Lung (tissue), 12 donors: ENCODE results near the gene ZEB2. TPM values are rescaled to one million over a fixed set of nuclear protein-coding genes. Genes with fewer than 3 reads are reported as not detected.

Experiments used
- ATAC-seq: fragments of 200-7000 bp; cut with Tn5 transposase; one replicate; pipeline ENCODE4 v1.9.1; 2020; ENCODE audit warnings: moderate number of reproducible peaks; ENCODE audit not compliant: insufficient read depth, low FRiP score
- DNase-seq, 3 donors: peaks; one replicate each; pipeline ENCODE4 v3.0.0-alpha.2; 2013 to 2017
- H3K27ac ChIP-seq, 2 donors: one replicate each; pipeline ENCODE4 v1.5.1; 2013; ENCODE audit warnings: mild to moderate bottlenecking in 2 of 2, moderate library complexity in 2 of 2, control low read depth in 1 of 2, inconsistent platforms in 1 of 2, low read depth in 1 of 2, low read length in 1 of 2
- H3K27me3 ChIP-seq, 3 donors: one replicate each; pipeline ENCODE4 v1.5.1; 2013; ENCODE audit warnings: low read length in 2 of 3; ENCODE audit not compliant: control insufficient read depth in 3 of 3, insufficient read depth in 3 of 3
- H3K36me3 ChIP-seq, 4 donors: one replicate each; pipeline ENCODE4 v1.5.1; 2013; ENCODE audit warnings: low read length in 4 of 4, mild to moderate bottlenecking in 1 of 4, moderate library complexity in 1 of 4; ENCODE audit not compliant: control insufficient read depth in 4 of 4, insufficient read depth in 4 of 4
- H3K4me1 ChIP-seq, 5 donors: one replicate each; pipeline ENCODE4 v1.5.1; 2013; ENCODE audit warnings: low read length in 5 of 5, mild to moderate bottlenecking in 2 of 5, moderate library complexity in 1 of 5; ENCODE audit not compliant: control insufficient read depth in 5 of 5, insufficient read depth in 5 of 5
- H3K4me3 ChIP-seq: one replicate; pipeline ENCODE4 v1.5.1; 2013; ENCODE audit warnings: mild to moderate bottlenecking, control low read depth, moderate library complexity
- H3K9ac ChIP-seq, 2 donors: one replicate each; pipeline ENCODE4 v1.5.1; 2013; ENCODE audit warnings: low read length in 2 of 2, control low read depth in 1 of 2; ENCODE audit not compliant: insufficient read depth in 1 of 2
- H3K9me3 ChIP-seq, 4 donors: one replicate each; pipeline ENCODE4 v1.5.1; 2013; ENCODE audit warnings: low read length in 3 of 4, mild to moderate bottlenecking in 1 of 4, moderate library complexity in 1 of 4; ENCODE audit not compliant: control insufficient read depth in 4 of 4, insufficient read depth in 3 of 4
- CTCF ChIP-seq: IDR thresholded peaks from 2 replicates; pipeline ENCODE4 v1.5.1; 2012; ENCODE audit warnings: mild to moderate bottlenecking; ENCODE audit errors: control extremely low read depth, extremely low read depth
- WGBS, 2 donors: extraction: QIAGEN DNeasy Blood & Tissue Kit; methylation state at CpG; one replicate each; pipeline ENCODE4 v1.1.7; 2013; 5-methylcytosine and 5-hydroxymethylcytosine counted together
- polyA plus RNA-seq, 2 donors: library from polyadenylated mRNA; stranded (reverse); fragments of 200-250 nt; gene quantifications; one replicate each; pipeline ENCODE4 v1.2.1, GENCODE V29; 2013
- total RNA-seq, 2 donors: library from RNA; depleted of rRNA in 1 of 2; stranded (reverse); fragments of >200 nt in 1 of 2; gene quantifications; one replicate each; pipeline ENCODE4 v1.2.1, GENCODE V29; 2014 to 2021
- donor health status: control.
- donor health status: control.
- donor health status: Bipolar disorder and iron deficiency.
- donor health status: healthy.
- donor health status: DM: yes; HTN: yes; CAD: no.

ZEB2 gene
- total and polyA plus RNA-seq, 4 donors: 27.0 to 332 (median 127) TPM

- DNase-seq: peak; percentile 60 to 73 (median 65)
- peak; percentile 56 for ATAC-seq
- Histone ChIP-seq H3K27ac (peak overlapping the region; percentile 99 to 100), H3K9me3 (no peaks in the 10 kb centered on the region), H3K4me3 (peak overlapping the region; percentile 82), H3K36me3 (peaks cover 0 to 64% (median 17%) of the 10 kb centered on the region in 4 donors), H3K4me1 (peaks cover 0 to 23% (median 4%) of the 10 kb centered on the region in 5 donors), H3K9ac (peak overlapping the region; percentile 98 to 100), H3K27me3 (peaks cover 0 to 49% (median 2%) of the 10 kb centered on the region in 3 donors)
- WGBS, 2 donors: 1% methylated on average over 59 to 83 of the region's 83 CpGs
- TF ChIP-seq CTCF: no peak
Observed at GRCh38 chr2:144516981-144517865, 2.7 kb downstream of the ZEB2 start.

DNA sequence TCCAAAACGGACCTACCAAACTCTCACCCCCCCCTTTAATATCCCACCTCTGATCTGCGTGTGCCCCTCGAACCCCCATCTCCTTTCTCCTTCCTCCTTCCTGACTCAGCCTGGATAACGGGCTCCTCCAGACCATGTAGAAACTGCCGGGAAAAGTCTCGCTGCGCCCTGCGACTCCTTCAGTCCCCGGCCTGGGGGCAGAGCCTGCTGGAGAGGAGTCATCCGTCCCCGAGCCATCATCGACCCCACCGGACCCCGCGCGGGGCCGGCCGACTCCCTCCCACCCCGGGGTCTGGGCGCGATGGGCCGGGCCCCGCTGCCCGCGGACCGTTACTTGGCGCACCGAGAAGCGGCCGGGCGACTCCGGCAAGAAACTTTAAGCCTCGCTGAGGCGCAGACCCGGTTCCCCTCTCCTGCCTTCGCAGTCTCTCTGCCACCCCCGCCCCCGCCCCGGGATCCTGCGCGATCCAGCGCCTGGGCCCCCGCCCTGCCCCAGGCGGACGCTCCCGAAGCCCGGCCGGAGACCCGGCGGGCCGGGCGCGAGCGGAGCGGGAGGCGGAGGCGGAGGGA lies 3.4 kb downstream of the ZEB2 start:
- H3K9me3 ChIP-seq: no peaks in the 10 kb centered on the region
- peak; percentile 3 for ATAC-seq

GRCh38 chr2:144515696-144516410 lies 4.1 kb downstream of the ZEB2 start:
- Histone ChIP-seq H3K36me3 (peaks cover 0 to 67% (median 20%) of the 10 kb centered on the region in 4 donors), H3K9me3 (no peaks in the 10 kb centered on the region), H3K27ac (peak overlapping the region; percentile 99 to 100), H3K4me3 (peak overlapping the region; percentile 71), H3K27me3 (peaks cover 0 to 58% (median 6%) of the 10 kb centered on the region in 3 donors), H3K4me1 (peaks cover 0 to 33% (median 5%) of the 10 kb centered on the region in 5 donors), H3K9ac (peak overlapping the region; percentile 94 to 100)
- DNase-seq (peak; percentile 75 to 83 (median 81)), ATAC-seq (no peak)
- WGBS, 2 donors: 1 to 3% methylated on average over 36 to 50 of the region's 50 CpGs
- no peak for TF ChIP-seq CTCF

More for the DNA sequence above, 3.4 kb downstream of the ZEB2 start:
- Histone ChIP-seq H3K27me3 (peaks cover 0 to 54% (median 2%) of the 10 kb centered on the region in 3 donors), H3K9ac (peak overlapping the region; percentile 94 to 100), H3K27ac (peak overlapping the region; percentile 99 to 100), H3K4me3 (peak overlapping the region; percentile 71), H3K36me3 (peaks cover 0 to 64% (median 20%) of the 10 kb centered on the region in 4 donors), H3K4me1 (peaks cover 0 to 27% (median 5%) of the 10 kb centered on the region in 5 donors)
- no peak for TF ChIP-seq CTCF
- DNase-seq: no peak
- WGBS, 2 donors: 1% methylated on average over 38 to 57 of the region's 57 CpGs
